Progenitor cell of endocrine pancreas (in vitro differentiated cells): ENCODE results near the gene HPN. TPM values are rescaled to one million over a fixed set of nuclear protein-coding genes. Genes with fewer than 3 reads are reported as not detected.

Experiments
- DNase-seq: peaks from one replicate; pipeline ENCODE4 v3.0.0; 2021; ENCODE audit warnings: low spot score; ENCODE audit not compliant: unreplicated experiment
- H3K27ac Mint-ChIP-seq: 2 replicates; pipeline ENCODE4 v1.8.0; 2021; ENCODE audit warnings: mild to moderate bottlenecking, moderate library complexity, mixed read lengths
- H3K27me3 Mint-ChIP-seq: 2 replicates; pipeline ENCODE4 v1.8.0; 2021; ENCODE audit warnings: mixed read lengths
- H3K36me3 Mint-ChIP-seq: 2 replicates; pipeline ENCODE4 v1.8.0; 2022; ENCODE audit warnings: mixed read lengths; ENCODE audit not compliant: insufficient read depth
- H3K4me1 Mint-ChIP-seq: 2 replicates; pipeline ENCODE4 v1.8.0; 2021; ENCODE audit warnings: low read depth, mixed read lengths
- H3K4me3 Mint-ChIP-seq: 2 replicates; pipeline ENCODE4 v1.8.0; 2021; ENCODE audit warnings: low read depth, mild to moderate bottlenecking, moderate library complexity, mixed read lengths
- H3K9me3 Mint-ChIP-seq: 2 replicates; pipeline ENCODE4 v1.8.0; 2021; ENCODE audit warnings: low read depth, mixed read lengths
- total RNA-seq: library from RNA; stranded (reverse); gene quantifications from 2 replicates; pipeline ENCODE4 v1.2.1, GENCODE V29; 2021
- TF ChIP-seq, protein P1 (sequence below): fragments of 200-600 bp; sonication (generic); IDR thresholded peaks from one replicate; pipeline ENCODE4 v1.5.0; 2021; ENCODE audit warnings: antibody characterized with exemption, mild to moderate bottlenecking; ENCODE audit not compliant: unreplicated experiment

The HPN gene
- total RNA-seq, 1 donor from 2014 or later = 70.5 TPM

DNA sequence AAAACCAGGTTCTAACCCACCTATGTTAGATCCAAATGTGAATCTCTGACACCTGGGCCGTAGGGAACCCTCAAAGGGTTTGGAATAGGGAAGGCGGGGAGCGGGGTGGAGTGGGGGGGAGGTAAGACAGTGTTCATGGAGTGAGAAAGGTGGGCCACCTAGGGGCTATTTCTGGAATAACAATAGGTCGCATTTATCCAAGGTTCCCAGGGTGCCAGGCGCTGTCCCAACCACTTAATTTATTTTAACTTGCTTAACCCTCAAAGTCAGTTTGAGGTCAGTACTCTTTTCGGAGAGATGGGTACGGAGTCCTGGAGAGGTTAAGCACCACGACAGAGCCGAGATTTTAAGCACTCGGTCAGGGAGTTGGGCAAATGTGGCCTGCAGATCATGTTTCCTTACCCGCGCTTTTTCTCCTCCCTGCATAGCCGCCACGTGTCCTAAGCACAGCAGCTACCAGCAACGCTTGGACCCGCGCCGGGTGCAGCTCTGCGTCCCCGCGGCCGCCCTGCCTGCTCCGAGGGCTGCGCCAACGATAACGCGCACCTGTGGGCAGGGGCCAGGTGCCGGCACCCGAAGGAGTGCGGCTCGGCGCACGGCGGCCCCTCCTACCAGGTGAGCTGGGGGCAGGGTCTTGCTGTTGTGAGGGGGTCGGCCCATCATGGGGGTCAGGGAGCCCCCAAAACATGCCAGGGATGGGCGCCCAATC, 49.1 kb downstream of the HPN start:
- Mint-ChIP-seq H3K27me3 (peaks cover 5% of the 10 kb centered on the region), H3K27ac (no peak overlapping the region), H3K4me1 (peaks cover 10% of the 10 kb centered on the region), H3K4me3 (peak overlapping the region; percentile 31), H3K36me3 (no peaks in the 10 kb centered on the region), H3K9me3 (no peaks in the 10 kb centered on the region)
- TF ChIP-seq, protein P1, sequence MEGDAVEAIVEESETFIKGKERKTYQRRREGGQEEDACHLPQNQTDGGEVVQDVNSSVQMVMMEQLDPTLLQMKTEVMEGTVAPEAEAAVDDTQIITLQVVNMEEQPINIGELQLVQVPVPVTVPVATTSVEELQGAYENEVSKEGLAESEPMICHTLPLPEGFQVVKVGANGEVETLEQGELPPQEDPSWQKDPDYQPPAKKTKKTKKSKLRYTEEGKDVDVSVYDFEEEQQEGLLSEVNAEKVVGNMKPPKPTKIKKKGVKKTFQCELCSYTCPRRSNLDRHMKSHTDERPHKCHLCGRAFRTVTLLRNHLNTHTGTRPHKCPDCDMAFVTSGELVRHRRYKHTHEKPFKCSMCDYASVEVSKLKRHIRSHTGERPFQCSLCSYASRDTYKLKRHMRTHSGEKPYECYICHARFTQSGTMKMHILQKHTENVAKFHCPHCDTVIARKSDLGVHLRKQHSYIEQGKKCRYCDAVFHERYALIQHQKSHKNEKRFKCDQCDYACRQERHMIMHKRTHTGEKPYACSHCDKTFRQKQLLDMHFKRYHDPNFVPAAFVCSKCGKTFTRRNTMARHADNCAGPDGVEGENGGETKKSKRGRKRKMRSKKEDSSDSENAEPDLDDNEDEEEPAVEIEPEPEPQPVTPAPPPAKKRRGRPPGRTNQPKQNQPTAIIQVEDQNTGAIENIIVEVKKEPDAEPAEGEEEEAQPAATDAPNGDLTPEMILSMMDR = peak; percentile 67
- DNase-seq = peak; percentile 28

DNA sequence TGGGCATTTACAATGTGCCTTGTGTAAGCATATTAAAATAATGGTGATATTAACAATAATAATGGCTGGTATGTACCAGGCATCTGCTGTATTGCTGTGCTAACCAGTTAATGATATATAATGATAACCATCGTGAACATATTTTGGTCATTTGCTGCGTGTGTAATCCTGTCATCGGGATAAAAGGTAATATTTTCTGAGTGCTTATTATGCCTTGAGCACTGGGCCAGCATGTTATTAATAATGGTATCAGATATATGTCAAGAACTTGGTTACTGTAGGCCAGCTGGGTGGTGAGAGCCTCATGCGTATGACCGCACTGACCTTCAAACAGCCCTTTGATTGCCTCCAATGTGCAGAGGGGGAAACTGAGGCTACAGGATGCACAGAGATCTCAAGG, 51.9 kb downstream of the HPN start:
- Mint-ChIP-seq H3K4me3 (no peak overlapping the region), H3K9me3 (no peaks in the 10 kb centered on the region), H3K36me3 (no peaks in the 10 kb centered on the region), H3K27ac (no peak overlapping the region), H3K27me3 (peaks cover 6% of the 10 kb centered on the region), H3K4me1 (peaks cover 8% of the 10 kb centered on the region)
- TF ChIP-seq, protein P1 = no peak
- DNase-seq = no peak

DNA sequence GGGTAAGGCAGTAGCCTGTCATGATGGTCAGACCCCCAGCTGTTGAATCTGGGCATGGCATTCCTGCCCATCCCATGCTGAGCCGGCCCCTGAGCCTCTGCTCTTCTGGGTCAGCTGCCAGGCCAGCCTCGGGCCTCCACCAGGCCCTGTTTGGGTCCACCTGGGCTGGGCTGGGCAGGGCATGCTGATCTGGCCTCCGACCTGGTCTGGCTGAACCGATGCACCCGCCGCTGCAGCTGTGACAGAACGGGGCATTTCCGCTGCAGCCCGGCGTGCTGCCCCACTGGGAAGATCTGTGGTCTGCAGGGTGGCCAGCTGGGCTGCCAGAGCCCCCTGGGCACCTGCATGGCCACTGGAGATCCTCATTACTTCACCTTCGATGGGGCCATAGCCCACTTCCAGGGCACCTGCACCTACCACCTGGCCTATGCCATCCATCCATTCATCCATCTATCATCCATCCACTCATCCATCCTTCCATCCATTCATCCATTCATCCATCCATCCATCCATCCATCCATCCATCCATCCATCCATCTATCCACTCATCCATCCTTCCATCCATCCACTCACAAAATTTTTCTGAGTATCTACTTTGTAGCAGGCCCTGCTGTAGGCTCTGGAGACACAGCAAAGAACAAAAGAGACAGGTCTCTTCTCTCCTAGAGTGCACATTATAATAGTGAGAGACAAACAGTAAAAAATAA, 52.6 kb downstream of the HPN start:
- H3K4me1 Mint-ChIP-seq = peaks cover 8% of the 10 kb centered on the region
- no peaks in the 10 kb centered on the region for H3K36me3 Mint-ChIP-seq
- no peaks in the 10 kb centered on the region for H3K9me3 Mint-ChIP-seq
- TF ChIP-seq, protein P1 = no peak
- no peak overlapping the region for H3K4me3 Mint-ChIP-seq
- no peak for DNase-seq
- peaks cover 6% of the 10 kb centered on the region for H3K27me3 Mint-ChIP-seq
- H3K27ac Mint-ChIP-seq = no peak overlapping the region

DNA sequence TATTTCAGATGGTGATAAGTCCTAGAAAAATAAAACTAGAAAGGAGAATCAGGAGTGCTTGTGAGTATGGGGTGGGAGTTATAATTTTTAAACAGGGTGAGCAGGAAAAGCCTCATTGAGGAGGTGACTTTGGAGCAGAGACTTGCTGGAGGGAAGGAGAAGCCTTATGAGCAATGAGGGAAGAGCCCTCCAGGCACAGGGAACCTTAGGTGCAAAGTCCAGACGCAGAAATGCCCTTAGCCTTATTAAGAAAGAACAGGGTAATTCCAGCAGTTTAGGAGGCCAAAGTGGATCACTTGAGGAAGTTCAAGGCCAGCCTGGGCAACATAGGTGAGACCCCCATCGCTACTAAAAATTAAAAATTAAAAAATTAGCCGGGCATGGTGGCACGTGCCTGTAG, 53.1 kb downstream of the HPN start:
- Mint-ChIP-seq H3K4me3 (no peak overlapping the region), H3K9me3 (no peaks in the 10 kb centered on the region), H3K27me3 (peaks cover 6% of the 10 kb centered on the region), H3K27ac (no peak overlapping the region), H3K36me3 (no peaks in the 10 kb centered on the region), H3K4me1 (peaks cover 7% of the 10 kb centered on the region)
- DNase-seq = no peak
- TF ChIP-seq, protein P1 = no peak

- DNase-seq = no peak
- Mint-ChIP-seq H3K27me3 (peaks cover 6% of the 10 kb centered on the region), H3K27ac (peak overlapping the region; percentile 11), H3K4me3 (no peak overlapping the region), H3K4me1 (peaks cover 5% of the 10 kb centered on the region), H3K9me3 (no peaks in the 10 kb centered on the region), H3K36me3 (no peaks in the 10 kb centered on the region)
- TF ChIP-seq, protein P1 = no peak
These were observed 54.3 kb downstream of the HPN start for GRCh38 chr19:35095667-35096368.
